GM20000 (cell line): ENCODE data around the gene LCE3E.
"Not testable (repeated sequence)": the region's sequence is repeated elsewhere in the genome, so short reads cannot be mapped to it uniquely, and the experiment has no call there.

Experiments used
- DNase-seq: peaks from one replicate; pipeline ENCODE4 v3.0.0; 2012; ENCODE audit warnings: low spot score
- TF ChIP-seq, protein P1 (sequence below): IDR thresholded peaks from 2 replicates; pipeline ENCODE4 v1.5.1; 2012; ENCODE audit warnings: mild to moderate bottlenecking, control low read depth; ENCODE audit errors: extremely low read depth, missing control alignments

The LCE3E gene

GRCh38 chr1:152577168-152577567, 10.6 kb upstream of the LCE3E start:
- DNase-seq, result no peak
- TF ChIP-seq, protein P1, sequence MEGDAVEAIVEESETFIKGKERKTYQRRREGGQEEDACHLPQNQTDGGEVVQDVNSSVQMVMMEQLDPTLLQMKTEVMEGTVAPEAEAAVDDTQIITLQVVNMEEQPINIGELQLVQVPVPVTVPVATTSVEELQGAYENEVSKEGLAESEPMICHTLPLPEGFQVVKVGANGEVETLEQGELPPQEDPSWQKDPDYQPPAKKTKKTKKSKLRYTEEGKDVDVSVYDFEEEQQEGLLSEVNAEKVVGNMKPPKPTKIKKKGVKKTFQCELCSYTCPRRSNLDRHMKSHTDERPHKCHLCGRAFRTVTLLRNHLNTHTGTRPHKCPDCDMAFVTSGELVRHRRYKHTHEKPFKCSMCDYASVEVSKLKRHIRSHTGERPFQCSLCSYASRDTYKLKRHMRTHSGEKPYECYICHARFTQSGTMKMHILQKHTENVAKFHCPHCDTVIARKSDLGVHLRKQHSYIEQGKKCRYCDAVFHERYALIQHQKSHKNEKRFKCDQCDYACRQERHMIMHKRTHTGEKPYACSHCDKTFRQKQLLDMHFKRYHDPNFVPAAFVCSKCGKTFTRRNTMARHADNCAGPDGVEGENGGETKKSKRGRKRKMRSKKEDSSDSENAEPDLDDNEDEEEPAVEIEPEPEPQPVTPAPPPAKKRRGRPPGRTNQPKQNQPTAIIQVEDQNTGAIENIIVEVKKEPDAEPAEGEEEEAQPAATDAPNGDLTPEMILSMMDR, result no peak

DNA sequence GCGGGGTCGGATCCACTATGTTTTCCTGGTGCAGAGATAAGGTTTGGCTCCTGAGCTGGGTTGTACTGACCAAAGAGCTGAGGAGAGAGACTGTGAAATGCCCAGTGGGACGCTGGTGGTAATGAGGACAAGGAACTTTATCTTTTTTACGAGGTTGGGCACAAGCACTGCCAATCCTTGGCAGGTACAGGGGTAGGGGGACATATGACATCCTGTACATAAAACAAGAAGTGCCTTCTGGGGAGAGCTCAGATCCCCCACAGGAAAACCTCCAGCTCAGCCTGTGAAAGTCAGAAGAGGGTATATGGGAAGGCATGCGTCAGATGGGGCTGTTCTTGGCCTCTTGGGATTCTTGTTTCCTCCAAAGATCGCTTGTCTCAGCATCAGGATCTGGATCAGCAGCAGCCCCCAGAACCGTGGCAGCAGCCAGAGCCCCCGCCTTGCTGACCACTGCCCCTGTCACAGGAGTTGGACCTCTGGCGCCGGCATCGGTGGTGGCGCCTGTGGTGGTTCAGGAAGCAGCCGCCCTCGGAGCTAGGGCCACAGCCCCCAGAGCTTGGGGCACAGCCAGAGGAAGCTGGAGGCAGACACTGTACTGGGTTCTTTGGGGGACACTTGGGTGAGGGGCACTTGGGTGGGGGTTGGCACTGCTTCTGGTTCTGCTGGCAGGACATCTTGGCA, 905 bp downstream of the LCE3E start:
- DNase-seq, result no peak
- TF ChIP-seq, protein P1, result no peak

DNA sequence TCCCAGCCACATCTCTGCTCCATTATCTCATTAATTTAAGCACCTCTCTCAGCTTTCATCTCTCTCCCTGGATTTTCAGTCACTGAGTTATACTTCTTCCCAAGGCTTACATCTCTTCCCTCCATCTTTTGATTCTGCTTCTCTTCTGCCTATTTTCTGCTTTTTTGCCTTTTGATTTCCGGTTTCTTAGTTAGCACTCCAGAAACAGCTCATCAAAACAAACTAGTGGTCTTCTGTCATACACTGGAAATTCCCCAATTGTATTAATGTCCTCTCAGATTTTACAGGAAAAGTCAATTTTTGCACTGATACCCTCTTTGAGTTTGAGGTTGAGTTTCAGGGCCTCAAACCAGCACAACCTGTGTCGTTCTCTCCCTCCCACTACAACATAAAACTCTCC, 1.5 kb downstream of the LCE3E start:
- TF ChIP-seq, protein P1, result no peak

GRCh38 chr1:152548358-152548757, 18.2 kb downstream of the LCE3E start:
- DNase-seq, result not testable (repeated sequence)

More for the DNA sequence above, 1.5 kb downstream of the LCE3E start:
- no peak for DNase-seq

GRCh38 chr1:152546704-152547103, 19.9 kb downstream of the LCE3E start:
- no peak for DNase-seq
- TF ChIP-seq, protein P1, result no peak

DNA sequence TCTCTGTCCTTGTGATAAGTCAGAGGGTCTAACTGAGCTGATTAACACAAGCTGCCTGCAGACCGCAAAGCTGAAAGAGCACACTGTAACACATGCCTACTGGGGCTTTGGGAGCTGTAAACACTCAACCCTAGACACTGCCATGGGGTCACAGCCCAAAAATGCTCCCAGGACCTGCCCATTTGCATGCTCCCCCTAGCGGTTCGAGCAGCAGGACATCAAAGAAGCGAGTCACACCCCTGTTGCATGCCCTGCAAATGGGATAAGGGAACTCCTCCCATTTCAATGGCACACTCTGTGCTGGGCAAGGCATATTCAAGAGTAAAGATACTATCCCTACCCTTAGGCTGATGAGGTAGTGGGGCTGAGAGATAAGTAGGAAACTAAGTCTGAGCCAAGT, 22.8 kb downstream of the LCE3E start:
- TF ChIP-seq, protein P1, result peak; percentile 45
- DNase-seq, result no peak

GRCh38 chr1:152539901-152540300, 26.7 kb downstream of the LCE3E start:
- no peak for DNase-seq
- TF ChIP-seq, protein P1, result no peak

GRCh38 chr1:152537496-152537895, 29.1 kb downstream of the LCE3E start:
- TF ChIP-seq, protein P1, result no peak
- no peak for DNase-seq
